MM.1S (cell line): ENCODE results near the gene DPM1.
A peak's percentile ranks its signal among the peaks of the same experiment; 100 is the strongest.

ENCODE experiments used
- DNase-seq: peaks from one replicate; pipeline ENCODE4 v3.0.0-alpha.2; 2015
- H2AFZ ChIP-seq: fragments of 300-600 bp; sonication (generic); 2 replicates; pipeline ENCODE4 v1.6.0; 2016; ENCODE audit warnings: antibody characterized with exemption, low read length
- H3F3A ChIP-seq: fragments of 300-600 bp; sonication (generic); 2 replicates; pipeline ENCODE4 v1.6.1; 2016; ENCODE audit warnings: mild to moderate bottlenecking, antibody characterized with exemption, low read length, moderate library complexity, mixed read lengths; ENCODE audit not compliant: insufficient read depth
- H3K27ac ChIP-seq: fragments of 300-600 bp; sonication (generic); 2 replicates; pipeline ENCODE4 v1.5.1; 2016; ENCODE audit warnings: mild to moderate bottlenecking, low read length
- H3K27me3 ChIP-seq: fragments of 300-600 bp; sonication (generic); replicated peaks from 2 replicates; pipeline ENCODE4 v1.6.0; 2016; ENCODE audit warnings: low read length; ENCODE audit not compliant: insufficient read depth
- H3K36me3 ChIP-seq: fragments of 300-600 bp; sonication (generic); replicated peaks from 2 replicates; pipeline ENCODE4 v1.6.1; 2016; ENCODE audit warnings: mild to moderate bottlenecking, low read length, mixed read lengths; ENCODE audit not compliant: insufficient read depth
- H3K4me1 ChIP-seq: fragments of 300-600 bp; sonication (generic); 2 replicates; pipeline ENCODE4 v1.6.1; 2016; ENCODE audit warnings: low read length, mixed read lengths
- H3K4me2 ChIP-seq: fragments of 300-600 bp; sonication (generic); 2 replicates; pipeline ENCODE4 v1.6.0; 2016; ENCODE audit warnings: low read depth, low read length
- H3K4me3 ChIP-seq: fragments of 300-600 bp; sonication (generic); 2 replicates; pipeline ENCODE4 v1.5.1; 2016; ENCODE audit warnings: low read length, mixed read lengths
- H3K79me2 ChIP-seq: fragments of 300-600 bp; sonication (generic); 2 replicates; pipeline ENCODE4 v1.6.1; 2016; ENCODE audit warnings: mixed run types, low read length, mixed read lengths
- H3K9ac ChIP-seq: fragments of 300-600 bp; sonication (generic); 2 replicates; pipeline ENCODE4 v1.6.1; 2016; ENCODE audit warnings: low read length, mixed read lengths
- H3K9me2 ChIP-seq: fragments of 300-600 bp; sonication (generic); replicated peaks from 2 replicates; pipeline ENCODE4 v1.6.1; 2016; ENCODE audit warnings: mild to moderate bottlenecking, low read length, mixed read lengths; ENCODE audit not compliant: insufficient read depth
- H3K9me3 ChIP-seq: fragments of 300-600 bp; sonication (generic); replicated peaks from 2 replicates; pipeline ENCODE4 v1.6.1; 2016; ENCODE audit warnings: mild to moderate bottlenecking, low read length, mixed read lengths; ENCODE audit not compliant: insufficient read depth
- H4K20me1 ChIP-seq: fragments of 300-600 bp; sonication (generic); 2 replicates; pipeline ENCODE4 v1.6.1; 2016; ENCODE audit warnings: mild to moderate bottlenecking, low read length, moderate library complexity, mixed read lengths; ENCODE audit not compliant: insufficient read depth
- CTCF ChIP-seq: fragments of 300-600 bp; sonication (generic); IDR thresholded peaks from 2 replicates; pipeline ENCODE4 v1.5.1; 2016; ENCODE audit warnings: antibody characterized with exemption, low read length, mixed read lengths
- EZH2 ChIP-seq: fragments of 300-600 bp; sonication (generic); optimal IDR thresholded peaks from 2 replicates; pipeline ENCODE3; 2017; ENCODE audit warnings: low read depth, mild to moderate bottlenecking, antibody characterized with exemption, low read length, mixed read lengths
- EZH2phosphoT487 ChIP-seq: fragments of 300-600 bp; sonication (generic); IDR thresholded peaks from 2 replicates; pipeline ENCODE4 v1.6.1; 2018; ENCODE audit warnings: antibody characterized with exemption, low read length

Gene DPM1

GRCh38 chr20:50992733-50993457 is 34.6 kb upstream of the DPM1 start:
- Histone ChIP-seq H3F3A (no peaks in the 10 kb centered on the region), H3K79me2 (no peaks in the 10 kb centered on the region), H3K4me1 (peaks cover 7% of the 10 kb centered on the region; the same call in 1 of the 2 replicates), H3K9me3 (no peaks in the 10 kb centered on the region), H3K36me3 (no peaks in the 10 kb centered on the region), H3K9ac (no peak overlapping the region), H4K20me1 (no peaks in the 10 kb centered on the region), H2AFZ (peak overlapping the region; percentile 67; the same call in 1 of the 2 replicates), H3K27me3 (peaks cover 20% of the 10 kb centered on the region), H3K4me2 (peak overlapping the region; percentile 4; the same call in 1 of the 2 replicates), H3K9me2 (no peaks in the 10 kb centered on the region), H3K27ac (no peak overlapping the region), H3K4me3 (no peak overlapping the region)
- TF ChIP-seq EZH2phosphoT487 (no peak), EZH2 (no peak), CTCF (peak; percentile 78)
- DNase-seq = peak; percentile 72

- Histone ChIP-seq H2AFZ (0 out of 2 replicates have a peak overlapping the region, but pooled peaks have one; percentile 24), H3K4me3 (no peak overlapping the region), H3K4me1 (peaks cover 7% of the 10 kb centered on the region; the same call in 1 of the 2 replicates), H3K79me2 (no peaks in the 10 kb centered on the region), H3K27ac (no peak overlapping the region), H3K36me3 (no peaks in the 10 kb centered on the region), H3K27me3 (peaks cover 15% of the 10 kb centered on the region), H3K9ac (no peak overlapping the region), H3K9me2 (no peaks in the 10 kb centered on the region), H4K20me1 (no peaks in the 10 kb centered on the region), H3F3A (no peaks in the 10 kb centered on the region), H3K9me3 (no peaks in the 10 kb centered on the region), H3K4me2 (peak overlapping the region; percentile 4; the same call in 1 of the 2 replicates)
- TF ChIP-seq CTCF (no peak), EZH2phosphoT487 (no peak), EZH2 (no peak)
- DNase-seq = no peak
Measured at GRCh38 chr20:50992336-50992732, 34.0 kb upstream of the DPM1 start.

- Histone ChIP-seq H4K20me1 (no peaks in the 10 kb centered on the region), H3K36me3 (no peaks in the 10 kb centered on the region), H2AFZ (no peak overlapping the region), H3K27ac (no peak overlapping the region), H3K4me1 (peaks cover 7% of the 10 kb centered on the region; the same call in 1 of the 2 replicates), H3K27me3 (peaks cover 10% of the 10 kb centered on the region; the same call in 1 of the 2 replicates), H3K79me2 (no peaks in the 10 kb centered on the region), H3K9me3 (no peaks in the 10 kb centered on the region), H3K9ac (no peak overlapping the region), H3F3A (no peaks in the 10 kb centered on the region), H3K9me2 (no peaks in the 10 kb centered on the region), H3K4me2 (no peak overlapping the region), H3K4me3 (no peak overlapping the region)
- DNase-seq = no peak
- TF ChIP-seq CTCF = no peak
- TF ChIP-seq EZH2 = no peak
- TF ChIP-seq EZH2phosphoT487 = no peak
Measured at GRCh38 chr20:50991076-50991475, 32.7 kb upstream of the DPM1 start.
